HepG2 (cell line): Measurements from ENCODE around the gene TIPRL. TPM values are rescaled to one million over a fixed set of nuclear protein-coding genes. Genes with fewer than 3 reads are reported as not detected.

Experiments
- HNF4G ChIP-seq, 2 experiments: sonication (generic) in 1 of 2; formaldehyde crosslinking in 1 of 2; IDR thresholded peaks; 2 replicates each; pipeline versions ENCODE4 v1.4.0 to v1.6.1; 2011 to 2020; ENCODE audit warnings: borderline replicate concordance in 2 of 2, low read depth in 2 of 2, mild to moderate bottlenecking in 2 of 2, low read length in 1 of 2, missing genetic modification reagents in 1 of 2, moderate library complexity in 1 of 2
- SMARCE1 ChIP-seq: fragments of 450-650 bp; IDR thresholded peaks from 2 replicates; pipeline ENCODE4 v1.6.1; 2017; ENCODE audit warnings: borderline replicate concordance
- ZNF263 ChIP-seq: sonication (generic); formaldehyde crosslinking; IDR thresholded peaks from 2 replicates; pipeline ENCODE4 v1.4.0; 2020; ENCODE audit warnings: missing genetic modification reagents
- ZNF337 ChIP-seq: sonication (generic); formaldehyde crosslinking; IDR thresholded peaks from 2 replicates; pipeline ENCODE4 v1.5.1; 2020; ENCODE audit warnings: missing genetic modification reagents, low read depth, mild to moderate bottlenecking, borderline replicate concordance
- ZNF430 ChIP-seq: sonication (generic); formaldehyde crosslinking; IDR thresholded peaks from 2 replicates; pipeline ENCODE4 v1.9.0; 2021; ENCODE audit warnings: mild to moderate bottlenecking, missing genetic modification reagents
- ZNF563 ChIP-seq: sonication (generic); formaldehyde crosslinking; IDR thresholded peaks from 2 replicates; pipeline ENCODE4 v1.8.0; 2022; ENCODE audit warnings: mild to moderate bottlenecking, moderate library complexity, missing genetic modification reagents
- ZNF574 ChIP-seq: sonication (generic); formaldehyde crosslinking; IDR thresholded peaks from 2 replicates; pipeline ENCODE4 v1.4.0; 2020; ENCODE audit warnings: missing genetic modification reagents
- polyA plus RNA-seq, 8 experiments: library from polyadenylated mRNA; depleted of rRNA in 3 of 8; stranded (reverse) in 7 of 8; unstranded in 1 of 8; fragments of >200 nt; fragmentation: Illumina TruSeq in 4 of 8; extraction: Trizol in 4 of 8; gene quantifications; 2 replicates each; pipeline versions ENCODE4 v1.2.1 to v1.2.3, GENCODE V29; 2011 to 2016; ENCODE audit warnings: low read depth in 4 of 8, missing spikeins in 1 of 8, mixed read lengths in 1 of 8; ENCODE audit not compliant: insufficient read depth in 1 of 8
- total RNA-seq, 5 experiments: library from RNA; depleted of rRNA; stranded (reverse); fragments of >200 nt; fragmentation: Illumina TruSeq; extraction: Trizol; gene quantifications; 2 replicates each; pipeline ENCODE4 v1.2.3, GENCODE V29; 2016; ENCODE audit warnings: low read depth in 1 of 5
- TF ChIP-seq, protein P1 (sequence below): sonication (generic); formaldehyde crosslinking; IDR thresholded peaks from 2 replicates; pipeline ENCODE4; 2020; ENCODE audit warnings: missing genetic modification reagents, mild to moderate bottlenecking, borderline replicate concordance
- TF ChIP-seq, protein P2 (sequence below), 2 experiments: sonication (generic) in 1 of 2; formaldehyde crosslinking in 1 of 2; IDR thresholded peaks; 2 replicates each; pipeline versions ENCODE4 v1.4.0 to v1.6.1; 2016 to 2020; ENCODE audit warnings: borderline replicate concordance in 1 of 2, low read depth in 1 of 2, mild to moderate bottlenecking in 1 of 2, missing genetic modification reagents in 1 of 2
- TF ChIP-seq, protein P3 (sequence below): sonication (generic); formaldehyde crosslinking; IDR thresholded peaks from 2 replicates; pipeline ENCODE4 v1.8.1; 2023; ENCODE audit warnings: mild to moderate bottlenecking, moderate library complexity, missing genetic modification reagents
- TF ChIP-seq, protein P4 (sequence below): sonication (generic); formaldehyde crosslinking; IDR thresholded peaks from 2 replicates; pipeline ENCODE4 v1.5.0; 2020; ENCODE audit warnings: mild to moderate bottlenecking, missing genetic modification reagents, borderline replicate concordance

Gene TIPRL
- total and polyA plus RNA-seq, 2 of the 13 experiments (the other 11 are each of a cell fraction or from before 2014, with no cell fraction given) = 10.1 to 22.8 TPM

DNA sequence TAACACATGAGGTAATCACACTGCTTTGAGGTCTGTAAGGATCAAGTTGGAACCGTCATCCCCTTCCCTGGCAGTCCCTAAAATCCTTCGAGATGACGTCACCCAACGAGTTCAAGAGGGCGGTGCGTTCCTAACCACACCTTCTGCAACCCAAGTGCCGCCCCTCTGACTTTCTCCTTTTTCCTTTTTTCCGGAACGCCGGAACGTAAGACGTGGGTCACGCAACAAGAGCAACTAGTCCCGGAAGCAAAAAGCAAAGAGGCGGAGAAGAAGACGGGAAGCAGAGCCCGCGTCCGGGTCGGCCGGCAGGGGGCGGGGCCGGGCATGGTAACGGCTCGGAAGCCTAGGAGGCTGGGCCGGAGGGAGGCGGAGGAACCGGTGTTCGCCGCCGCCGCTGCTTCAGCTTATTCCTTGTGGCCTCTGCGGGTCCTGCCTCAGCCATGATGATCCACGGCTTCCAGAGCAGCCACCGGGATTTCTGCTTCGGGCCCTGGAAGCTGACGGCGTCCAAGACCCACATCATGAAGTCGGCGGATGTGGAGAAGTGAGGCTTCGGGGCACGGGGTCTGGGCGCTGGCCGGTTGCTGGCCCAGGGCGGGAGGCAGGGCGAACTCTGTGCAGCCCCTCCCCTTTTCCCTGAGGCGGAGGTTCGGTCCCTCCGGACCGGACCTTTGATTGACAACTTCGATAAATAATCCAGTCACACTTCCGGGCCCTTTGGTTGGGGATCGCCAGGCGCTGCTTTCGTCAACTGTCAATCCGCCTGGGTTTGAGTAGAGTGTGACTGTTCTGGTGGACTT lies at the start of gene TIPRL (continued):
- TF ChIP-seq, protein P1, sequence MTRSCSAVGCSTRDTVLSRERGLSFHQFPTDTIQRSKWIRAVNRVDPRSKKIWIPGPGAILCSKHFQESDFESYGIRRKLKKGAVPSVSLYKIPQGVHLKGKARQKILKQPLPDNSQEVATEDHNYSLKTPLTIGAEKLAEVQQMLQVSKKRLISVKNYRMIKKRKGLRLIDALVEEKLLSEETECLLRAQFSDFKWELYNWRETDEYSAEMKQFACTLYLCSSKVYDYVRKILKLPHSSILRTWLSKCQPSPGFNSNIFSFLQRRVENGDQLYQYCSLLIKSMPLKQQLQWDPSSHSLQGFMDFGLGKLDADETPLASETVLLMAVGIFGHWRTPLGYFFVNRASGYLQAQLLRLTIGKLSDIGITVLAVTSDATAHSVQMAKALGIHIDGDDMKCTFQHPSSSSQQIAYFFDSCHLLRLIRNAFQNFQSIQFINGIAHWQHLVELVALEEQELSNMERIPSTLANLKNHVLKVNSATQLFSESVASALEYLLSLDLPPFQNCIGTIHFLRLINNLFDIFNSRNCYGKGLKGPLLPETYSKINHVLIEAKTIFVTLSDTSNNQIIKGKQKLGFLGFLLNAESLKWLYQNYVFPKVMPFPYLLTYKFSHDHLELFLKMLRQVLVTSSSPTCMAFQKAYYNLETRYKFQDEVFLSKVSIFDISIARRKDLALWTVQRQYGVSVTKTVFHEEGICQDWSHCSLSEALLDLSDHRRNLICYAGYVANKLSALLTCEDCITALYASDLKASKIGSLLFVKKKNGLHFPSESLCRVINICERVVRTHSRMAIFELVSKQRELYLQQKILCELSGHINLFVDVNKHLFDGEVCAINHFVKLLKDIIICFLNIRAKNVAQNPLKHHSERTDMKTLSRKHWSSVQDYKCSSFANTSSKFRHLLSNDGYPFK (CRISPR knock-in tag) = peak; percentile 84; the same call in 1 of the 2 replicates
- TF ChIP-seq SMARCE1 = no peak
- peak; percentile 82 for TF ChIP-seq ZNF574 (CRISPR knock-in tag)
- TF ChIP-seq, protein P2, sequence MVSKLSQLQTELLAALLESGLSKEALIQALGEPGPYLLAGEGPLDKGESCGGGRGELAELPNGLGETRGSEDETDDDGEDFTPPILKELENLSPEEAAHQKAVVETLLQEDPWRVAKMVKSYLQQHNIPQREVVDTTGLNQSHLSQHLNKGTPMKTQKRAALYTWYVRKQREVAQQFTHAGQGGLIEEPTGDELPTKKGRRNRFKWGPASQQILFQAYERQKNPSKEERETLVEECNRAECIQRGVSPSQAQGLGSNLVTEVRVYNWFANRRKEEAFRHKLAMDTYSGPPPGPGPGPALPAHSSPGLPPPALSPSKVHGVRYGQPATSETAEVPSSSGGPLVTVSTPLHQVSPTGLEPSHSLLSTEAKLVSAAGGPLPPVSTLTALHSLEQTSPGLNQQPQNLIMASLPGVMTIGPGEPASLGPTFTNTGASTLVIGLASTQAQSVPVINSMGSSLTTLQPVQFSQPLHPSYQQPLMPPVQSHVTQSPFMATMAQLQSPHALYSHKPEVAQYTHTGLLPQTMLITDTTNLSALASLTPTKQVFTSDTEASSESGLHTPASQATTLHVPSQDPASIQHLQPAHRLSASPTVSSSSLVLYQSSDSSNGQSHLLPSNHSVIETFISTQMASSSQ (IDR thresholded peaks at IDR 0.05; ENCODE audit: low read depth) = no peak
- TF ChIP-seq, protein P2 (CRISPR knock-in tag; IDR thresholded peaks at IDR 0.05; ENCODE audit: borderline replicate concordance) = peak; percentile 18; the same call in 1 of the 2 replicates
- no peak for TF ChIP-seq ZNF337
- TF ChIP-seq, protein P3, sequence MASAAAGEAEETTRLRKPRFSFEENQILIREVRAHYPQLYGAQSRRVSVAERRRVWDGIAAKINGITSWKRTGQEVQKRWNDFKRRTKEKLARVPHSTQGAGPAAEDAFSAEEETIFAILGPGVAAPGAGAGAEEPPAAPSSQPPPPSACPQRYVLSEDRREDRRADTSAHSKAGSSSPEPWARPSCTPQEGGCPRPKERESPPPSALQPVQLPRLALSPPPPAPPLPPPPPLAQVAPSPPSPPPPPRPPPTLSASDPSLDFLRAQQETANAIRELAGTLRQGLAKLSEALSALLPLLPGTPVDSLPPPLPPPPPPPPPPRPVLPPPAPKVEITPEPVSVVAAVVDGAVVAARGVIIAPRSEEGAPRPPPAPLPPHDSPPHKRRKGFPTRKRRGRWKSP = peak; percentile 49; the same call in 1 of the 2 replicates
- TF ChIP-seq ZNF563 (CRISPR knock-in tag) = peak; percentile 66; the same call in 1 of the 2 replicates
- TF ChIP-seq ZNF263 = peak; percentile 93
- peak; percentile 3; the same call in 1 of the 2 replicates for TF ChIP-seq HNF4G (IDR thresholded peaks at IDR 0.05; ENCODE audit: borderline replicate concordance, low read depth, low read length)
- 0 out of 2 replicates have a peak, but pooled peaks have one; percentile 61 for TF ChIP-seq HNF4G (CRISPR knock-in tag; IDR thresholded peaks at IDR 0.05; ENCODE audit: borderline replicate concordance, low read depth)
- TF ChIP-seq, protein P4, sequence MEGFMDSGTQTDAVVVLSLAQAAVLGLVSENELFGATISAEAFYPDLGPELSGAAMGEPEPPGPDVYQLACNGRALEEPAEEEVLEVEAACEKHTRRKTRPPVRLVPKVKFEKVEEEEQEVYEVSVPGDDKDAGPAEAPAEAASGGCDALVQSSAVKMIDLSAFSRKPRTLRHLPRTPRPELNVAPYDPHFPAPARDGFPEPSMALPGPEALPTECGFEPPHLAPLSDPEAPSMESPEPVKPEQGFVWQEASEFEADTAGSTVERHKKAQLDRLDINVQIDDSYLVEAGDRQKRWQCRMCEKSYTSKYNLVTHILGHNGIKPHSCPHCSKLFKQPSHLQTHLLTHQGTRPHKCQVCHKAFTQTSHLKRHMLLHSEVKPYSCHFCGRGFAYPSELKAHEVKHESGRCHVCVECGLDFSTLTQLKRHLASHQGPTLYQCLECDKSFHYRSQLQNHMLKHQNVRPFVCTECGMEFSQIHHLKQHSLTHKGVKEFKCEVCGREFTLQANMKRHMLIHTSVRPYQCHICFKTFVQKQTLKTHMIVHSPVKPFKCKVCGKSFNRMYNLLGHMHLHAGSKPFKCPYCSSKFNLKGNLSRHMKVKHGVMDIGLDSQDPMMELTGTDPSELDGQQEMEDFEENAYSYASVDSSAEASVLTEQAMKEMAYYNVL (CRISPR knock-in tag) = peak; percentile 78; the same call in 1 of the 2 replicates
- peak; percentile 71; the same call in 1 of the 2 replicates for TF ChIP-seq ZNF430 (CRISPR knock-in tag)
